NCI-H526 treated with DMSO at 0.1 percent for 48 hours (cell line): ENCODE measurements around the gene COP1.
A peak's percentile ranks its signal among the peaks of the same experiment; 100 is the strongest.
"Not testable (repeated sequence)": the region's sequence is repeated elsewhere in the genome, so short reads cannot be mapped to it uniquely, and the experiment has no call there.

Source experiments
- DNase-seq: peaks from one replicate; lab custom pipeline; 2025; lab: John Stamatoyannopoulos, UW

The COP1 gene

GRCh38 chr1:176134666-176135065 is 72.4 kb downstream of the COP1 start:
- DNase-seq = no peak

- no peak for DNase-seq
Observed at GRCh38 chr1:176122282-176122681, 84.8 kb downstream of the COP1 start.

DNA sequence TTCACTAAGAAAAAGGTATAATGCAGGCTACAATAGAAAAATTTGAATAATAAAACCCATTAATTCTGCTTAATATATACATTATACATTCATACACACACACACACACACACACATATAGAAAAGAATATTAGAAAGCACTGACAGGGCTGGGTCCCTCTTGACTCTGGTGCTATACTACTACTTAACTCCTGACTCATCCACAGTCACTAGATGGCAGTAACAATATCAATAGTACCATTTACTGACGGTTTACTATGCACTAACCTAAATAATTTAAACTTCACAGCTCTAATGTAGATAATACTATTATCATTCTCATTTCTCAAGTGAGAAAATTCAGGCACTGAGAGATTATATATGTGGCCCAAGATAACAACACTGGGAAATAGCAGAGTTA is 87.5 kb downstream of the COP1 start:
- DNase-seq = no peak

- no peak for DNase-seq
Observed at GRCh38 chr1:176118985-176119384, 88.1 kb downstream of the COP1 start.

DNA sequence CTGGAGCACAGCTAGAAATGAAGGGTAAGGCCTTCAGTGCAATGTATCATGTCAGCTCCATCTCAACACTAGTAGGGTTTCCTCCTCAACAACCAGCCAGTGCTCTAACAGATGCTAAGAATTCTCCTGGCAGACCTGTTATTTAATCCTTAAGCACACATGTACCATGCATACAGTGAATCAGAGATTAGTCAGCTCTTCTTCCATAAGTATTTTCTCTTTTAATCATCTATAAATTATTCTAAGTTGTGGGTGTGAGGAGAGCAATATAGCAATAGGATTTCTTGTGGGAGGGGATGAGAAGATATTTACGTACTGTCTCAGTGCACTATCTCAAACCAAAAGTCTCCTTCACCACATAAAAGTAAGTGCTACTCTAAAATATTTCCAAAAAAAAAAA is 95.3 kb downstream of the COP1 start:
- DNase-seq = no peak

DNA sequence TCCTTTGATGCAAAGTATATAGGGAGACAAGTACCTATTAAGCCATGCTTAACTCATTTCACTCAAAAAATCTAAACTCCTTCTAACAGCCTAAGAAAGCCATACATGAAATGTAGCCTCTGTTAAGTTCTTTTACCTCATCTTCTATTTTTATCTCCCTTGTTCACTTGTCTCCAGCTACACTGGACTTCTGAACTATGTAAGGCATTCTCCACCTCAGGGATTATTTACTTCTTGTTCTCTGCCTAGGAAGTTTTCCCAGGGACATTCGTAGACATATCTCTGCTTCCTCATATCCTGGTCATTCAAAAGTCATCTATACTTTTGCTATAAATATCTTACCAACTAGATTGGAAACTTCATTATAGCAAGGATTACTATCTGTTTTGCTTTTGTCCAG is 96.9 kb downstream of the COP1 start:
- DNase-seq = no peak

DNA sequence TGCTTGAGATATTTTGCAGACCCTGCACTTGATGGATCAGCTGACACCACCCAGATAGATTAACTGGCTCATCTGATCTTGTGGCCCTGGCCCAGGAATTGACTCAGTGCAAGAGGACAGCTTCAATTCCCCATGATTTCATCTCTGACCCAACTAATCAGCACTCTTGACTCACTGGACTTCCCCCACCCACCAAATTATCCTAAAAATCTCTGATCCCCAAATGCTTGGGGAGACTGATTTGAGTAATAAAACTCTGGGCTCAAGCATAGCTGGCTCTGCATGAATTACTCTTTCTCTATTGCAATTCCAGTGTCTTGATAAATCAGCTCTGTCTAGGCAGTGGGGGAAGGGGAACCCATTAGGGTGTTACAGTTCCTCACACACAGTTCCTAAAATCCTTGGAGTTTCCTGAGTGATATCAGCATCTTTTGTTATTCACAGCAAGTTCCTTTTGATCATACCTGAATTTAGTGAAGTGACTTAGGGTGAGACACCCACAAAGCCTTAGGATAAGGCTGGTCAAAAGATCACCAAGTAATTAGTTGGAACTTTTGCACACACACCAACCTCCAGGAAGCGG is 104.2 kb downstream of the COP1 start:
- DNase-seq = no peak

- DNase-seq = no peak
Observed at GRCh38 chr1:176101951-176102642, 105.0 kb downstream of the COP1 start.

- no peak for DNase-seq
Observed at GRCh38 chr1:176098560-176098959, 108.5 kb downstream of the COP1 start.

DNA sequence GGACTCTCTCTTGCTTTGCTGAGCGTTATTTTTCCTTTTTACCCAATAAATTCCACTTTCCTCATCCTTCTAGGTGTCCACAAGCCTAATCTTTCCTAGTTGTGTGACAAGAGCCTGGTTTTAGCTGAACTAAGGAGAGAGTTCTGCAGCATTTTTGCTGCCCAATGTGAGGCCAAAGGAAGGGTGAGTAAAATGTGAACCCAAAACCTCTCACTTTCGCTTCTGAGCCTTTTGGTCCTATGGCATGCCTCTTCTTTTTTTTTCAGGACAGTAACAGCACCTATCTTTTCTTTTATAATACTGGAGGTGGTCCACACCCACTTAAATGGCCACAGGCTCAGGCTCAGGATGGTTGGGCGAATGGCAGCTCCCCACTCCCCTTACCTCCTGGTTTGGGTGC is 111.1 kb downstream of the COP1 start:
- no peak for DNase-seq

DNA sequence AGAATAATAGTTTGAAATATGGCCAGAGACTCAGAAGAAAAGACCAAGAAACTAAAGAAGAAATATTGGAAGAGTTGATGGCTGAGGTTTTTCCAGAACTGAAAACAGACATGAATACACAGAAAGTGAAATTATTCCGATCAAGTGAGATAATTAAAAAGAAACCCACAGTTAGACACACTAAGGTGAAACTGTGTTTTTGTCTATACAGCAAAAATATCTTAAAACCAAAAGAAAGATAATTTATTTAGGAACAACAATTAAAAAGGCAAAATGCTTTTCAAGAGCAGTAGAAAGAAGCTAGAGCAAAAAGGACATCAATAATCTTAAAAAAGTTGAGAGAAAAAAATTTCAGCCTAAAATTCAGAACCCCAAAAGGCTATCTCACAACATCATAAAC is 116.3 kb downstream of the COP1 start:
- DNase-seq = no peak

DNA sequence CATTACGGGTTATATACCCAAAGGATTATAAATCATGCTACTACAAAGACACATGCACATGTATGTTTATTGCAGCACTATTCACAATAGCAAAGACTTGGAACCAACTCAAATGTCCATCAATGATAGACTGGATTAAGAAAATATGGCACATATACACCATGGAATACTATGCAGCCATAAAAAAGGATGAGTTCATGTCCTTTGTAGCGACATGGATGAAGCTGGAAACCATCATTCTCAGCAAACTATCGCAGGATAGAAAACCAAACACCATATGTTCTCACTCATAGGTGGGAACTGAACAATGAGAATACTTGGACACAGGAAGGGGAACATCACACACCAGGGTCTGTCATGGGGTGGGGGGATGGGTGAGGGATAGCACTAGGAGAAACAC is 119.3 kb downstream of the COP1 start:
- not testable (repeated sequence) for DNase-seq

GRCh38 chr1:176073524-176074157 is 133.4 kb downstream of the COP1 start:
- peak; percentile 89 for DNase-seq

DNA sequence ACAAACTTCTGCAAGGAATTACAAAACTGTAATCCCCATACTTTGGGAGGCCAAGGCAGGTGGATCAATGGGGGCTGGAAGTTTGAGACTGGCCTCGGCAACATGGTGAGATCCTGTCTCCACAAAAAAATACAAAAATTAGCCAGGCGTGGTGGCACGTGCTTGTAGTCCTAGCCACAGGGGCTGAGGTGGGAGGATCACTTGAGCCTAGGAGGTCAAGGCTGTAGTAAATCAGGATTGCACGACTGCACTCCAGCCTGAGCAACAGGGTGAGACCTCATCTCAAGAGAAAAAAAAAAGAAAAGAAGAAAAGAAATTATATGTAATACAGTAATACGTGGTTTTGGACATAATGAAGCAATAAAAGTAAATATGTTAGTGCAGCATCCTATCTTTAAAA is 138.2 kb downstream of the COP1 start:
- no peak for DNase-seq

GRCh38 chr1:176068256-176068655 is 138.8 kb downstream of the COP1 start:
- DNase-seq = no peak

GRCh38 chr1:176066709-176067108 is 140.4 kb downstream of the COP1 start:
- no peak for DNase-seq

DNA sequence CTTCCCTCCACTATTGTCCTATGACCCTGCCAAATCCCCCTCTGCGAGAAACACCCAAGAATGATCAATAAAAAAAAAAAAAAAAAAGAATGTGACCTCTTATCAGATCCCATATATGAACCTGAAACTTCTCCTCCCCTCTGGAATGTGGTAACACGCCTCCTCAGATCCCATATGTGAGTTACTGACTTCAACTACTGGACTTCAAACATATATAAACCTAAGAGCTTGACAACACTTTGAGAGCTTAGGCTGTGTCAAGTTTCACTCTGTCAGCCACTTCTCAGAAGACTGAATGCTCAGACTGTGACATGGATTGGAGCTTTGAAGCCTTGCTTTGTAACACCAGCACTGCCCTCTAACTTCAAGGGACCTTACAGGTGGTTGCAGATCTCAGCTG is 148.4 kb downstream of the COP1 start:
- no peak for DNase-seq

DNA sequence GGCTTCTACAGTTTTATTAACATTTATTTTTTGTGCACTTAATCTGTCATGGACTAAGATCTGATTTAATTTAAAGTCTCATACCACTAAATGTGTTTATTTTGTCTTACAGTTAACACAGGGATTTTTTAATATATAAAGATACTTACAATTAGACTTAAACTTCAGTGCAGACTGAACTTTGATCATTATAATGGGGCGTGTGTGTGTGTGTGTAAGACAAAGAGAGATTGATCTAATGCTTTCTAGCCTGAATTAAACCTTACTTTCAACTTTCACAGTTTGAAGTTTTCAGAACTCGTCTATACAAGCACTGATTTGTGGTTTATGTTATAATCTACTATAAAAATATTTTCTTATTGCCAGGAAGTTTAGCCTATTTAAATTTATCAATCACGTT is 150.8 kb downstream of the COP1 start:
- no peak for DNase-seq

DNA sequence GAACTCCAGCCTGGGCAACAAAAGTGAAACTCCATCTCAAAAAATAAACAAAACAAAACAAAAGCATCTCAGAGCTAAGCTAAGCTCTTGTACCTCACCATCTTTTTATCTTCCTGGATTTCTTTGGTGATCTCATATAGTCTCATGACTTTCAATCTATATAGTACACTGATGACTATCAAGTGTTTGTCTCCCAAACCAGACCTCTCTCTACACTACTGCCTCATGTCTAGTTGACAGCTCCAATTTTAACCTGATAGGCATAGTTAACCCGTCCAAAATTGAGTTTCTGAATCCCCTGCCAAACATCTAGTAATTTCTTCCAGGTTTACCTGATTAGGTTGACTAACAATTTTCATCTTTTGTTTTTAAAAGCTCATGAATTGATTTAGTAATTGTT is 151.7 kb downstream of the COP1 start:
- no peak for DNase-seq

DNA sequence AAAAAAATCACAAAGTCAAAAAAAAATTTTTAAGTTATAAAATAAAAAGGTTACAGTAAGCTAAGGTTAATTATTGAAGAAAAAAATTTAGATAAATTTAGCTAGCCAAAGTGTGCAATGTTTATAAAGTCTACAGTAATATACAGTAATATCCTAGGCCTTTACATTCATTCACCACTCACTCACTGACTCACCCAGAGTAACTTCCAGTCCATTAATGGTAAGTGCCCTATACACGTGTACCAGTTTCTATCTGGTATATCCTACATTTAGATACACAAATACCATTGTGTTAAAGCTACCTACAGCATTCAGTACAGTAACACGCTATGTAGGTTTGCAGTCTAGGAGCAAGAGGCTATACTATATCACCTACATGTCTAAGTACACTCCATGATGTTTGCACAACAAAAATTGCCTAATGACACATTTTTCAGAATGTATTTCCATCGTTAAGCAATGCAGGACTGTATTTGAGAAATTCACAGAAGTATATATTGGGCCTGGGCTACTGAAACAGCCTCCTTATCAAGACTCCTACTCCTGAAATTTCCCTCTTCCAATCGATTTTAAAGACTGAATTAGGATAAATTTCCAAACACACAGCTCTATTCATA is 155.1 kb downstream of the COP1 start:
- DNase-seq = no peak

- DNase-seq = no peak
Observed at GRCh38 chr1:176051402-176051801, 155.7 kb downstream of the COP1 start.

DNA sequence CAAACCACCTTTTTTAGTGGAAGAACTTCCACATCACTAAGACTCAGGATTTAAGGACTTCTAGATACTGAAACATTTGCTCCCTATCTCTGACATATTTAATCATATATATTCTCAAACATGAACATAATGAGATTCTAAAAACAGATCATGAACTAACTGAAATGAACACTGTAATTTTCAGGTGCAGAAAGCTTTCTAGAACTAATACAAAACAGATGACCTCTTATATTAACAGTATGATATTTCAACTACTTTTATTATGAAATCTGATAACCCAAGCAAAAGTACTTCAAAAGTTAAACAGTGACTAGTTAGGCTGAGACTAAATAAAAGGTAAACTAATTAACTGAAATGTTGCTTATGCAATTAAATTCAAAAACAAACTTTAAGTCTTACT is 157.5 kb downstream of the COP1 start:
- DNase-seq = no peak

GRCh38 chr1:176046926-176047325 is 160.2 kb downstream of the COP1 start:
- DNase-seq = no peak
